Naive thymus-derived CD4-positive, alpha-beta T cell (primary cell): Measurements from ENCODE around the gene RFC4. TPM values are rescaled to one million over a fixed set of nuclear protein-coding genes. Genes with fewer than 3 reads are reported as not detected.

Experiments
- ATAC-seq: fragments of 150-1000 bp; cut with Tn5 transposase; 2 replicates; pipeline ENCODE4 v1.10.0; 2021; ENCODE audit warnings: mild to moderate bottlenecking, moderate library complexity
- CTCF ChIA-PET: fragments of 350-600 bp; sonication (Branson Sonifier 250); formaldehyde crosslinking; loops from one replicate; lab custom pipeline; 2021; ENCODE audit warnings: antibody characterized with exemption; lab: Charles Lee
- POLR2A ChIA-PET: fragments of 350-600 bp; sonication (Branson Sonifier 250); formaldehyde crosslinking; loops from one replicate; lab custom pipeline; 2021; ENCODE audit warnings: antibody characterized with exemption, inconsistent platforms; lab: Charles Lee
- DNase-seq, 9 donors: peaks; one replicate each; pipeline versions ENCODE4 v3.0.0 to v3.0.0-alpha.2; 2020 to 2022; ENCODE audit warnings: mixed read lengths in 1 of 9
- H3K27ac ChIP-seq: one replicate; pipeline ENCODE4 v1.7.0; 2013; ENCODE audit warnings: mild to moderate bottlenecking, low read depth, low read length, moderate library complexity
- H3K27me3 ChIP-seq, 2 donors: one replicate each; pipeline ENCODE4 v1.7.0; 2013; ENCODE audit warnings: low read length in 2 of 2, mild to moderate bottlenecking in 2 of 2, moderate library complexity in 2 of 2; ENCODE audit not compliant: control insufficient read depth in 2 of 2, insufficient read depth in 2 of 2
- H3K36me3 ChIP-seq, 3 experiments: 1 replicate in 2 of 3; 2 replicates in 1 of 3; pipeline ENCODE4 v1.7.0; 2013; ENCODE audit warnings: low read length in 3 of 3, mild to moderate bottlenecking in 3 of 3, moderate library complexity in 1 of 3; ENCODE audit not compliant: insufficient read depth in 3 of 3, control insufficient read depth in 2 of 3
- H3K4me1 ChIP-seq, 2 donors: one replicate each; pipeline ENCODE4 v1.7.0; 2013; ENCODE audit warnings: low read length in 2 of 2, mild to moderate bottlenecking in 2 of 2, moderate library complexity in 1 of 2; ENCODE audit not compliant: control insufficient read depth in 2 of 2, insufficient read depth in 2 of 2
- H3K4me3 ChIP-seq: 2 replicates; pipeline ENCODE4 v1.7.0; 2013; ENCODE audit warnings: mild to moderate bottlenecking, low read length
- H3K9me3 ChIP-seq, 3 experiments: 1 replicate in 2 of 3; 2 replicates in 1 of 3; pipeline ENCODE4 v1.7.0; 2013; ENCODE audit warnings: low read length in 3 of 3; ENCODE audit not compliant: control insufficient read depth in 2 of 3
- H3K27ac Mint-ChIP-seq, 9 donors: one replicate each; pipeline ENCODE4 v1.8.0; 2020 to 2022; ENCODE audit warnings: mixed read lengths in 9 of 9, mild to moderate bottlenecking in 8 of 9, moderate library complexity in 5 of 9, inconsistent platforms in 2 of 9
- H3K27me3 Mint-ChIP-seq, 5 donors: one replicate each; pipeline ENCODE4 v1.8.0; 2021 to 2022; ENCODE audit warnings: mixed read lengths in 5 of 5, mild to moderate bottlenecking in 1 of 5
- H3K36me3 Mint-ChIP-seq, 5 donors: one replicate each; pipeline ENCODE4 v1.8.0; 2020 to 2022; ENCODE audit warnings: mixed read lengths in 5 of 5, mild to moderate bottlenecking in 3 of 5, inconsistent platforms in 1 of 5
- H3K4me1 Mint-ChIP-seq, 7 donors: one replicate each; pipeline ENCODE4 v1.8.0; 2020 to 2022; ENCODE audit warnings: mixed read lengths in 7 of 7, mild to moderate bottlenecking in 3 of 7, inconsistent platforms in 1 of 7
- H3K4me3 Mint-ChIP-seq, 10 donors: one replicate each; pipeline ENCODE4 v1.8.0; 2020 to 2022; ENCODE audit warnings: mild to moderate bottlenecking in 10 of 10, mixed read lengths in 10 of 10, moderate library complexity in 6 of 10, inconsistent platforms in 2 of 10
- H3K9me3 Mint-ChIP-seq, 11 donors: one replicate each; pipeline ENCODE4 v1.8.0; 2020 to 2022; ENCODE audit warnings: mixed read lengths in 11 of 11, mild to moderate bottlenecking in 4 of 11, inconsistent platforms in 1 of 11, moderate library complexity in 1 of 11
- intact Hi-C, 2 donors: fragments of 100-400 bp; cut with micrococcal nuclease; formaldehyde crosslinking; loops; one replicate each; pipeline ENCODE4 v1.15.1; 2023
- microRNA-seq: library from miRNA; unstranded; fragments of <30 nt; microRNA quantifications from one replicate; pipeline ENCODE4 v1.2.0, GENCODE V29; 2022; ENCODE audit warnings: borderline microRNAs expressed
- polyA plus RNA-seq, 2 donors: library from polyadenylated mRNA; unstranded; fragments of 300-500 nt; fragmentation: Illumina TruSeq; gene quantifications; one replicate each; pipeline ENCODE4 v1.2.3, GENCODE V29; 2021
- total RNA-seq, 6 experiments: library from RNA in 5 of 6; stranded (reverse) in 5 of 6; gene quantifications; 1 replicate in 5 of 6; 2 replicates in 1 of 6; pipeline ENCODE4 v1.2.3 and lab custom pipeline; 2021 to 2026

RFC4 gene
- total and polyA plus RNA-seq, 7 experiments from 2014 or later: 8.7 to 71.6 (median 22.5) TPM

DNA sequence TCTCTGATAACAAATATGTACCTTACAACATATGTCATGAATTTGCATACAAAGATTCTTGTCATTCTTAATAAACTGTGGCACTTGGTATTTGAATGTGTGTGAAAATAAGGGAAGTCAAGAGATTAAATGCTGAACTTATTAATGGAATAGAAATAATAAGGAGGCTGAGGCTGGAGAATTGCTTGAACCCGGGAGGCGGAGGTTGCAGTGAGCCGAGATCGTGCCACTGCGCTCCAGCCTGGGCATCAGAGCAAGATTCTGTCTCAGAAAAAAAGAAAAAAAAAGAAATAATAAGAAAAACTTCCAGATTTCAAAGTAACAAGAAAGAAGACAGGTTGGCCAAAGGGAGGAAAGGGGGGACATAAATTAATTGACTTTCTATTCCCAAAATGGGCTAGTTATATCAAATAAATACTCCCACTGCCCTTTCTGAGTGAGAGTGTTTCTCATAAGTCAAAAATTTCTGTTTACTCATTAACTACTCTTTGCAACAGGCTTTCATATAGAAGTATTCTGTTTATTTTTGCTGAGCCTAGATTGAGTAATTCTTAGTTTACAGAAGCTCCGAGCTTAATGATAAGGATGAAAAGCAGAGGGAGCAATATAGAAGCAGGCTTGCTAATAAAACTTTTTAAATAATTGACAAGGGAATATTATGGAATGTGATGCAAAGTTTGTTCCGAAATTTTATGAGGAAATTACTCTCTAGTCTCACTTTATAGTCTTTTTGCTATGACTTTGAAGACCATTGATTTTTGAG lies 63.5 kb downstream of the RFC4 start:
- ATAC-seq (no peak), DNase-seq (no peak)
- H3K9me3 ChIP-seq: no peaks in the 10 kb centered on the region
- H3K27me3 ChIP-seq: no peaks in the 10 kb centered on the region
- no peaks in the 10 kb centered on the region for H3K36me3 ChIP-seq
- ChIA-PET CTCF (no interaction called here), POLR2A (no interaction called here)
- H3K27ac Mint-ChIP-seq: no peak overlapping the region
- H3K4me3 ChIP-seq: no peak overlapping the region
- H3K4me1 Mint-ChIP-seq: peaks cover 0 to 7% (median 5%) of the 10 kb centered on the region in 7 donors
- peaks cover 0 to 20% (median 9%) of the 10 kb centered on the region in 5 donors for H3K36me3 Mint-ChIP-seq
- peaks cover 0 to 5% (median 0%) of the 10 kb centered on the region in 5 donors for H3K27me3 Mint-ChIP-seq
- H3K4me3 Mint-ChIP-seq: no peak overlapping the region
- no peaks in the 10 kb centered on the region for H3K4me1 ChIP-seq
- intact Hi-C loops: no loop called here
- H3K9me3 Mint-ChIP-seq: no peaks in the 10 kb centered on the region
- H3K27ac ChIP-seq: no peak overlapping the region

Small RNA genes within 50 kb of the gene (microRNA-seq; reads per million reads assigned to microRNA genes)
- gene MIR1248: 273 reads per million, percentile 66 among the genes with 10 or more reads in this experiment

Other genes starting within 250 kb of the RFC4 start
- 10 to 100 TPM; 11.3 to 20.3 (median 15.8) TPM for gene TBCCD1, start 239.1 kb downstream of the RFC4 start, total RNA-seq
- 10 to 100 TPM; 13.8 to 21.1 TPM for gene TBCCD1, start 239.1 kb downstream of the RFC4 start, polyA plus RNA-seq
- 10 to 100 TPM; 29.9 to 75.2 (median 63.1) TPM for gene DNAJB11, start 235.8 kb downstream of the RFC4 start, total RNA-seq
- gene DNAJB11, start 235.8 kb downstream of the RFC4 start, polyA plus RNA-seq: 10 to 100 TPM; 27.4 to 28.5 TPM
- gene AHSG, start 193.4 kb downstream of the RFC4 start, total RNA-seq: not detected
- gene AHSG, start 193.4 kb downstream of the RFC4 start, polyA plus RNA-seq: not detected
- gene FETUB, start 166.1 kb downstream of the RFC4 start, total RNA-seq: not detected
- not detected for gene FETUB, start 166.1 kb downstream of the RFC4 start, polyA plus RNA-seq
- not detected for gene HRG, start 140.5 kb downstream of the RFC4 start, total RNA-seq
- gene HRG, start 140.5 kb downstream of the RFC4 start, polyA plus RNA-seq: not detected
- gene KNG1, start 89.1 kb downstream of the RFC4 start, total RNA-seq: not detected
- gene KNG1, start 89.1 kb downstream of the RFC4 start, polyA plus RNA-seq: not detected
- 100 to 1,000 TPM; 401 to 804 (median 650) TPM for gene EIF4A2, start 22.9 kb downstream of the RFC4 start, total RNA-seq
- 100 to 1,000 TPM; 237 to 329 TPM for gene EIF4A2, start 22.9 kb downstream of the RFC4 start, polyA plus RNA-seq
- not detected for gene ADIPOQ, start 36.2 kb upstream of the RFC4 start, total RNA-seq
- gene ADIPOQ, start 36.2 kb upstream of the RFC4 start, polyA plus RNA-seq: not detected
- gene ST6GAL1, start 124.0 kb upstream of the RFC4 start, total RNA-seq: 100 to 1,000 TPM; 115 to 264 (median 160) TPM
- 100 to 1,000 TPM; 214 to 313 TPM for gene ST6GAL1, start 124.0 kb upstream of the RFC4 start, polyA plus RNA-seq